ENCODE data around the gene CHST1.

The CHST1 gene

GRCh38 chr11:45615182-45615792 is 50.1 kb downstream of the CHST1 start:
- no peaks in the 10 kb centered on the region for H3K79me1 ChIP-seq (ENCODE audit: low read length)
- H2BK5ac ChIP-seq (ENCODE audit: low read depth, low read length, poor library complexity), result no peak overlapping the region
- no peak overlapping the region for H4K8ac ChIP-seq (ENCODE audit: low read depth, low read length)
- H4K91ac ChIP-seq (ENCODE audit: low read depth, low read length), result no peak overlapping the region
- H3K79me2 ChIP-seq (ENCODE audit: control insufficient read depth, insufficient read depth, low read length, poor library complexity), result no peaks in the 10 kb centered on the region
- no peak overlapping the region for H2BK12ac ChIP-seq (ENCODE audit: low read length)
- no peak overlapping the region for H3K4ac ChIP-seq (ENCODE audit: low read depth, low read length)
- peaks cover 5% of the 10 kb centered on the region for H3K9me3 ChIP-seq (ENCODE audit: insufficient read depth, low read depth, low read length)
- no peak overlapping the region for H3K9ac ChIP-seq (ENCODE audit: low read length)
- no peak overlapping the region for H2AFZ ChIP-seq (ENCODE audit: insufficient read depth, low read length, poor library complexity)
- H3K36me3 ChIP-seq (ENCODE audit: control insufficient read depth in 1 of 2, insufficient read depth in 2 of 2, low read length in 2 of 2), result no peaks in the 10 kb centered on the region
- peaks cover 2% of the 10 kb centered on the region for H3K27me3 ChIP-seq (ENCODE audit: insufficient read depth, low read length)
- H3K4me3 ChIP-seq (ENCODE audit: low read depth, low read length), result no peak overlapping the region
- no peaks in the 10 kb centered on the region for H3K4me1 ChIP-seq (ENCODE audit: control insufficient read depth in 1 of 2, insufficient read depth in 2 of 2, low read length in 2 of 2)
- peak; percentile 9 to 43 for DNase-seq
- no peak overlapping the region for H3K4me2 ChIP-seq (ENCODE audit: low read length)
- H3K23ac ChIP-seq (ENCODE audit: low read length), result no peak overlapping the region
- no peak overlapping the region for H3K27ac ChIP-seq (ENCODE audit: low read depth, low read length)
- no peak overlapping the region for H4K12ac ChIP-seq (ENCODE audit: low read depth, low read length)
- no peak overlapping the region for H2AK5ac ChIP-seq (ENCODE audit: low read length)
- H3K14ac ChIP-seq (ENCODE audit: low read length), result no peak overlapping the region
- no peak overlapping the region for H3K18ac ChIP-seq (ENCODE audit: low read length)
- H2BK120ac ChIP-seq (ENCODE audit: insufficient read depth, low read length, poor library complexity), result no peak overlapping the region
- WGBS (ENCODE audit: extremely low coverage, insufficient coverage, insufficient read length), result no CpG with 5 or more reads among the region's 4 CpGs

GRCh38 chr11:45614196-45614828 is 51.1 kb downstream of the CHST1 start:
- no peak overlapping the region for H4K8ac ChIP-seq (ENCODE audit: low read depth, low read length)
- no peak overlapping the region for H3K4me2 ChIP-seq (ENCODE audit: low read length)
- H2BK5ac ChIP-seq (ENCODE audit: low read depth, low read length, poor library complexity), result no peak overlapping the region
- H3K23ac ChIP-seq (ENCODE audit: low read length), result no peak overlapping the region
- H4K91ac ChIP-seq (ENCODE audit: low read depth, low read length), result no peak overlapping the region
- H3K4ac ChIP-seq (ENCODE audit: low read depth, low read length), result no peak overlapping the region
- H3K4me3 ChIP-seq (ENCODE audit: low read depth, low read length), result no peak overlapping the region
- H3K9me3 ChIP-seq (ENCODE audit: insufficient read depth, low read depth, low read length), result peaks cover 2% of the 10 kb centered on the region
- H3K14ac ChIP-seq (ENCODE audit: low read length), result no peak overlapping the region
- peak in 1 of 2 donors; percentile 61 for DNase-seq
- no peak overlapping the region for H3K18ac ChIP-seq (ENCODE audit: low read length)
- H3K4me1 ChIP-seq (ENCODE audit: control insufficient read depth in 1 of 2, insufficient read depth in 2 of 2, low read length in 2 of 2), result no peaks in the 10 kb centered on the region
- no peak overlapping the region for H2AFZ ChIP-seq (ENCODE audit: insufficient read depth, low read length, poor library complexity)
- no peak overlapping the region for H3K27ac ChIP-seq (ENCODE audit: low read depth, low read length)
- H4K12ac ChIP-seq (ENCODE audit: low read depth, low read length), result no peak overlapping the region
- H3K79me2 ChIP-seq (ENCODE audit: control insufficient read depth, insufficient read depth, low read length, poor library complexity), result no peaks in the 10 kb centered on the region
- no peak overlapping the region for H2BK12ac ChIP-seq (ENCODE audit: low read length)
- no CpG with 5 or more reads among the region's 6 CpGs for whole genome bisulfite sequencing (ENCODE audit: extremely low coverage, insufficient coverage, insufficient read length)
- no peak overlapping the region for H2BK120ac ChIP-seq (ENCODE audit: insufficient read depth, low read length, poor library complexity)
- no peak overlapping the region for H2AK5ac ChIP-seq (ENCODE audit: low read length)
- H3K79me1 ChIP-seq (ENCODE audit: low read length), result no peaks in the 10 kb centered on the region
- H3K36me3 ChIP-seq (ENCODE audit: control insufficient read depth in 1 of 2, insufficient read depth in 2 of 2, low read length in 2 of 2), result no peaks in the 10 kb centered on the region
- peaks cover 2% of the 10 kb centered on the region for H3K27me3 ChIP-seq (ENCODE audit: insufficient read depth, low read length)
- H3K9ac ChIP-seq (ENCODE audit: low read length), result no peak overlapping the region

- H3K9ac ChIP-seq (ENCODE audit: low read length), result no peak overlapping the region
- no peak overlapping the region for H2AFZ ChIP-seq (ENCODE audit: insufficient read depth, low read length, poor library complexity)
- H3K36me3 ChIP-seq (ENCODE audit: control insufficient read depth in 1 of 2, insufficient read depth in 2 of 2, low read length in 2 of 2), result no peaks in the 10 kb centered on the region
Measured at GRCh38 chr11:45610627-45611026, 54.8 kb downstream of the CHST1 start.

GRCh38 chr11:45609902-45610301 is 55.5 kb downstream of the CHST1 start:
- Histone ChIP-seq H3K4ac (ENCODE audit: low read depth, low read length) (no peak overlapping the region), H4K12ac (ENCODE audit: low read depth, low read length) (no peak overlapping the region), H3K18ac (ENCODE audit: low read length) (no peak overlapping the region), H2AK5ac (ENCODE audit: low read length) (no peak overlapping the region), H3K27ac (ENCODE audit: low read depth, low read length) (no peak overlapping the region), H3K79me2 (ENCODE audit: control insufficient read depth, insufficient read depth, low read length, poor library complexity) (no peaks in the 10 kb centered on the region), H2BK120ac (ENCODE audit: insufficient read depth, low read length, poor library complexity) (no peak overlapping the region), H3K4me1 (ENCODE audit: control insufficient read depth in 1 of 2, insufficient read depth in 2 of 2, low read length in 2 of 2) (no peaks in the 10 kb centered on the region), H3K4me2 (ENCODE audit: low read length) (no peak overlapping the region), H3K9me3 (ENCODE audit: insufficient read depth, low read depth, low read length) (no peaks in the 10 kb centered on the region), H3K27me3 (ENCODE audit: insufficient read depth, low read length) (peaks cover 2% of the 10 kb centered on the region), H3K9ac (ENCODE audit: low read length) (no peak overlapping the region), H2BK12ac (ENCODE audit: low read length) (no peak overlapping the region), H4K91ac (ENCODE audit: low read depth, low read length) (no peak overlapping the region), H4K8ac (ENCODE audit: low read depth, low read length) (no peak overlapping the region), H3K14ac (ENCODE audit: low read length) (no peak overlapping the region), H2BK5ac (ENCODE audit: low read depth, low read length, poor library complexity) (no peak overlapping the region), H3K79me1 (ENCODE audit: low read length) (no peaks in the 10 kb centered on the region), H3K36me3 (ENCODE audit: control insufficient read depth in 1 of 2, insufficient read depth in 2 of 2, low read length in 2 of 2) (no peaks in the 10 kb centered on the region), H3K23ac (ENCODE audit: low read length) (no peak overlapping the region), H3K4me3 (ENCODE audit: low read depth, low read length) (no peak overlapping the region), H2AFZ (ENCODE audit: insufficient read depth, low read length, poor library complexity) (no peak overlapping the region)
- WGBS (ENCODE audit: extremely low coverage, insufficient coverage, insufficient read length), result no CpG with 5 or more reads among the region's 2 CpGs
- DNase-seq, result no peak

More at GRCh38 chr11:45610627-45611026, 54.8 kb downstream of the CHST1 start:
- H3K18ac ChIP-seq (ENCODE audit: low read length), result no peak overlapping the region
- H3K4me2 ChIP-seq (ENCODE audit: low read length), result no peak overlapping the region
- no peak overlapping the region for H2BK12ac ChIP-seq (ENCODE audit: low read length)
- no peaks in the 10 kb centered on the region for H3K4me1 ChIP-seq (ENCODE audit: control insufficient read depth in 1 of 2, insufficient read depth in 2 of 2, low read length in 2 of 2)
- H2BK5ac ChIP-seq (ENCODE audit: low read depth, low read length, poor library complexity), result no peak overlapping the region
- no peak overlapping the region for H4K12ac ChIP-seq (ENCODE audit: low read depth, low read length)
- H2AK5ac ChIP-seq (ENCODE audit: low read length), result no peak overlapping the region
- H3K23ac ChIP-seq (ENCODE audit: low read length), result no peak overlapping the region
- no peaks in the 10 kb centered on the region for H3K79me1 ChIP-seq (ENCODE audit: low read length)
- DNase-seq, result no peak
- H3K79me2 ChIP-seq (ENCODE audit: control insufficient read depth, insufficient read depth, low read length, poor library complexity), result no peaks in the 10 kb centered on the region
- H2BK120ac ChIP-seq (ENCODE audit: insufficient read depth, low read length, poor library complexity), result no peak overlapping the region
- H4K91ac ChIP-seq (ENCODE audit: low read depth, low read length), result no peak overlapping the region
- H4K8ac ChIP-seq (ENCODE audit: low read depth, low read length), result no peak overlapping the region
- H3K9me3 ChIP-seq (ENCODE audit: insufficient read depth, low read depth, low read length), result no peaks in the 10 kb centered on the region
- H3K4ac ChIP-seq (ENCODE audit: low read depth, low read length), result no peak overlapping the region
- no peak overlapping the region for H3K27ac ChIP-seq (ENCODE audit: low read depth, low read length)
- no peak overlapping the region for H3K14ac ChIP-seq (ENCODE audit: low read length)
- no peak overlapping the region for H3K4me3 ChIP-seq (ENCODE audit: low read depth, low read length)
- peaks cover 2% of the 10 kb centered on the region for H3K27me3 ChIP-seq (ENCODE audit: insufficient read depth, low read length)
- WGBS (ENCODE audit: extremely low coverage, insufficient coverage, insufficient read length), result no CpG with 5 or more reads among the region's 3 CpGs
